GM18508 (cell line): ENCODE measurements around the gene PCED1B.
"Not testable (repeated sequence)": the region's sequence is repeated elsewhere in the genome, so short reads cannot be mapped to it uniquely, and the experiment has no call there.

Experiments
- ATAC-seq: cut with Tn5 transposase; IDR thresholded peaks from one replicate; pipeline ENCODE4 v1.9.1; 2021; ENCODE audit warnings: moderate number of reproducible peaks; ENCODE audit not compliant: insufficient read depth, unreplicated experiment

The PCED1B gene

DNA sequence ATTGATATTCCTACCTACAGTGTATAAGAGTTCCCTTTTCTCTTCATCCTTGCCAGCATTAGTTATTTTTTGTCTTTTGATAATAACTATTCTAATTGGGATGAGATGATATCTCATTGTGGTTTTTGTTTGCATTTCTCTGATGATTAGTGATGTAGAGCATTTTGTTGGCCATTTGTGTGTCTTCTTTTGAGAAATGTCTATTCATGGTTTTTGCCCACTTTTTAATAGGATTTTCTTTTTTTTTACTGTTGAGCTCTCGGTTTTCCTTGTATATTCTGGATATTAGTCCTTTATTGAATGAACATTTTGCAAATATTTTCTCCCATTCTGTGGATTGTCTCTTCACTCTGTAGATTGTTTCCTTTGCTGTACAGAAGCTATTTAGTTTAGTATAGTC, 79.9 kb downstream of the PCED1B start:
- no peak for ATAC-seq

GRCh38 chr12:47160316-47161244, 81.2 kb downstream of the PCED1B start:
- no peak for ATAC-seq

DNA sequence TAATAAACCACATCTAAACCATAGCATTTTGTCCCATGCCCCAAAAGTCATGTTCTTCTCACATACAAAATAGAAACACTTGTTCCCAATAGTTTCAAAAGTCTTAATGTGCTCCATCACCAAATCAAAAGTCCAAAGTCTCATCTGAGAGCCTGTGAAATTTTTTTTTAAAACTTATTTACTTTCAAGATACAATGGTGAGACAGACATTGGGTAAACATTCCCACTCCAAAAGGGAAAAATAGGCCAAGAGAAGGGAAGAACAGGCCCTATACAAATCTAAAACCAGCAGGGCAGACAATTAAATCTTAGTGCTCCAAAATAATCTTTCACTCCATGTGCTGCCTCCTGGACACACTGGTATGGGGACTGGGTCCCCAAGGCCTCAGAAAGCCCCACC, 84.7 kb downstream of the PCED1B start:
- ATAC-seq = no peak

DNA sequence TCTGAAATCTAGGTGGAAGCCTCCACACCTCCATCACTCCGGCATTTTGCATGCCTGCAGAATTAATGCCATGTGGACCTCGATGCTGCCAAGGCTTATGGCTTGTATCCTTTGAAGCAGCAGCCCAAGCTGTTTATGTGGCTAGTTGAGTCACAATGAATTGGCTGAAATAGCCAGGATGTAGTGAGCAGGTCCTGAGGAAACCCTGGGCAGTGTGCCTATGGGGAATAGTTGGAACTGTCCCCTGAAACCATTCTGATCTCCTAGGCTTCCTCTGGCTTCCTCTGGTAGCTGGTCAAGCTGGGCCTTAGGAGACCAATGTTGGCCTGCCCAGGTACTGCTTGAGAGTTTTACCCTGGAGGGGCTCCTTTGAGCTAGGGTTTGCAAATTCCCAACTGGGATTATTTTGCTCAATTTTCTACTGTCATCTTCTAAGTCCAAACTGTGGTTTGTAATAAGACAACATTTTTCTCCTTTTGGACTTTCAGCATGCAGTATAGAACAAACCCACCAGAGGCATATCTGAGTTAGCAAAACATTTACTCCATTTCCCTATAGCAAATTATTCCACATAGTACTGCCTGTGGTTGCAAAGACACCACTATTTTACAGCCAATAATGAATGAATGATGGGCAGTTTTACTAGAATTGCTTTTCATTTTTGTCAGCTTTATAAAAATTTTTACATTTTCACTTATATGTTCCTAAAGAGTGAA, 85.5 kb downstream of the PCED1B start:
- ATAC-seq = no peak

DNA sequence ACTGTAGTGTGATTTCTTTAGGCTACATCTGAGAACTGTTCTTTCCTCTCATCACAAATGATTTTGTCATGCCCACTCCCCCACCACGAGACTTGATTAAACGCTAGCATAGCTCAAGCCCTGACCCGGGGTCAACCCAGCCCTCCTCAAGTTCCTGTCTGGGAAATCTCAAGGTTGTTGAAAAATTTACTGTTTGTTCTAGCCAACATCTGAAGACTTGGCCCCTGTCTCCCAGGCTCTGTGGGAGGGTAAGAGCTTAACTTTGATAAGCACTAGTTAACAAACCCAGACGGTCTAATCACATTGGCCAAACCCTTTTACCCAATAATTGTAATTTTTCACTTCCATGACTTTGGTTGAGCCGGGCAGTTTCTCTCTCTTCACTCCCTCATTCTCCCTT, 86.5 kb downstream of the PCED1B start:
- ATAC-seq = no peak

DNA sequence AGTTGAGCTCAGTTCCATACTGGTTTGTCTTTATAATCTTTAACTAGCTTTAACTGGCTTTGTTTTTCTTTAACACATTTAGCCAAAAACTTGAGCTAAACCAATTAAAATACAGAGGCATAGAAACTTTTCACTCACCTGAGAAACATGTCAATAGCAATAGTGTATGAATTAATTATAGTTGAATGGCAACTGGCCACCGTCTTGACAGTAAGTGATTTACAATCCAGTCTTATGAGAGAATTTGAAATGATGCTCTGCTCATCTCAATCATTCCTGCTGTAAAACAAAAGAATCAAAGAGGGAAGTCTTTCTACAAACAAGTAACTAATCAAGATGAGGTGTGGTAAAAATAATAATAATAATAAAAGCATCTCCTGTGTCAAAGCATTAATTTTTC, 86.9 kb downstream of the PCED1B start:
- no peak for ATAC-seq

DNA sequence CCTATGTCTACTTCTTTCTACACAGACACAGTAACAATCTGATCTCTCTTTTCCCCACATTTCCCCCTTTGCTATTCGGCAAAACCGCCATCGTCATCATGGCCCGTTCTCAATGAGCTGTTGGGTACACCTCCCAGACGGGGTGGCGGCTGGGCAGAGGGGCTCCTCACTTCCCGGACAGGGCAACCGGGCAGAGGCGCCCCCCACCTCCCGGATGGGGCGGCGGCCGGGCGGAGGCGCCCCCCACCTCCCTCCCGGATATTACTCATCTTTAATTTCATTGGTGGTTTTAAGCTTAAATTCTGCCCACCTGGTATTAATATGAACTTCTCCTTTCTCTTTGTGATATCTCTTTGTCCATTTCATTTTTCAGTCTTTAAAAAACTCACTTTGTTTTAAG, 90.9 kb downstream of the PCED1B start:
- ATAC-seq = not testable (repeated sequence)

DNA sequence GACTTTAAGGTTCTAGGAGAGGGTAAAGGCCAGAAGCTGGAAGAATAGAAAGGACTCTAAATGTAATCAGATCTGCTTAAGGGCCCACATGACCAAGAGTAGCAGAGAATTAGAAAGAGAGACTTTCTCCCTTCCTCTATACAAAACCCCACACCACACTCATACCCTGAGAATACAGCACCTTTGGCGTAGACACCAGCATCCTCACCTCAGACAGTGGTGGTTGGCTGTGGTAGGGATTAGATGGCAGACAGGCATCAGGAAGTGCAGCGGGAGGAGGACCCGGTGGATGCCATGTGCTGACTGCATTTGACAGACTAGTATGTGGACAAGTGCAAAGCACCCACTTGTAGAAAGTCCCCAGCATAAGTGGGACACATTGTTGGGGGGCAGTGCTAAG, 98.6 kb downstream of the PCED1B start:
- no peak for ATAC-seq

- ATAC-seq = not testable (repeated sequence)
Measured at GRCh38 chr12:47182164-47182938, 102.9 kb downstream of the PCED1B start.

DNA sequence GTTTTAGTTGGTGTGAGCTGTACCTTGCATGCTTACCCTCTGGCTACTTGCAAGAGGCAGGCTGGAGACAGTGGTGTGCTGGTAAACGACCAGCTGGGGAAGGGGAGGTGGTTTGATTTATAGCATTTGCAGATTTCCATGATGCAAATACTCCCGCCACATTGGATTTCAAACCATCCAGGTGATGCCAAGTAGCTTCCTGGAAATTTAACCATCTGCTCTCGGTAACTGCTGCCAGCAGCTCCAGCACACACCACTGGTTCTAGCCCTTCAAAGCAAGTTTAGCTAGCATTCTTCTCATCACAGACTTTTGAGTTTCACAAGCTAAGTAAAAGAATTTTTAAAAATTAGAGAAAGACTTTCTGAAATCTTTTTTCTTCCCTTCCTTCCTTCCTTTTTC, 104.8 kb downstream of the PCED1B start:
- no peak for ATAC-seq

- no peak for ATAC-seq
Measured at GRCh38 chr12:47184813-47185212, 105.4 kb downstream of the PCED1B start.

DNA sequence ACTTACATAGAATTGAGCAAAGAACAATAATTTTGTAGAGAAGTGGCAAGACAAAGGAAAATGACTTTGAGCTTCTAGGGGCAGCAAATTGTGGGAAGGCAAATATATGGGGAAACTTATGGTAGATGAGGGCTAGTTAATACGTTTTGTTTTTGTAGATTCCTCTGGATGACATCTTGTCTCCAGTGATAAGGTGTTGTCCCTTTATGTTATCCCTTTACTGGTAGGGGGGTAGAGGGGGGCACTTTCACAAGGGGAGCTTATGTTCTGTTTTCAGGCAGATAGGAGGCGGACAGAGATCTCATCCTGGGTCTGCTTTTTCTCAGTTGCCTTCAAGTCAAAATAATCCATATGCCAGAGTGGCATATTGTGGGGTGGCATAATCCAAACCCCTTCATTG, 106.8 kb downstream of the PCED1B start:
- no peak for ATAC-seq

- ATAC-seq = no peak
Measured at GRCh38 chr12:47188576-47189441, 109.4 kb downstream of the PCED1B start.

DNA sequence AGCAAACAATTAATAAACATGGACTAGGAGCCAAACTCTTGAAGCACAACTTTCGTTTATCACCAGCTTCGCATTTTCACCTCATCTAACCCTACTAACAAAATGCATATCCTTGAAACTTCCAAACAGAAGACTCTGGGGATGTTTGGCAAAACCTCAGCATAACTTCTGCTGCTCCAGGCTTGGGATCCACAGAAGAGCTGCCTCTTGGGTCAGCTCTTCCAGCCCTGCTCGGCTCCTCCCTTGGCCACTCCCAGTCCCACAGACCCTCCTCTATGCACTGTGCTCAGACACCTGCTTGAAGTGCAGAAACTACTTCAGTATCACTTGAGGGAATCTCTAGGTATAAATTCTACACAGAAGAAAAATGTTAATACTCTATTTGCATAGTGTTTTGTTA, 110.3 kb downstream of the PCED1B start:
- ATAC-seq = no peak

DNA sequence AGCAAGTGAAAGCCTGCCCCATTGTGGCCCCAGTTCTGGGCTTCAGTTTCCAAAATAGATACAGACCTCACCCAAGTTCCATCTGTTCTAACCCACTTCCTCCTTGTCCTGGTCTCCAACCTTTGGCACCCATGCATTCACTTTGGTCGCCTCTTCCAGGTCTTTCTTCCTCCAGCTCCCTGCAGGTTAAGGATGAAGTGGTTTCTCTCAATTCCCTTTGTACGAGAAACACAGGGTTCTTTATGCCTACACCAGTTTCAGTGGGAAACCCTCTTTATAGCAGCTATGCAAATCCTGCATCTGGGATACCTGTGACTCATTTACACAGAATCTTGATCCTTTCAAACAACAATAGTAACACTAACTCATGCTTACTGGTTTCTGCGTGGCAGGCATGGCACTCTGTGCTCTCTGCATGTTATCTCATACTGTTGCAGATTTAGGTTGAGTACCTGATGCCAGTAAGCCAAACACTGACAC, 110.9 kb downstream of the PCED1B start:
- no peak for ATAC-seq

- no peak for ATAC-seq
Measured at GRCh38 chr12:47190905-47191304, 111.5 kb downstream of the PCED1B start.

DNA sequence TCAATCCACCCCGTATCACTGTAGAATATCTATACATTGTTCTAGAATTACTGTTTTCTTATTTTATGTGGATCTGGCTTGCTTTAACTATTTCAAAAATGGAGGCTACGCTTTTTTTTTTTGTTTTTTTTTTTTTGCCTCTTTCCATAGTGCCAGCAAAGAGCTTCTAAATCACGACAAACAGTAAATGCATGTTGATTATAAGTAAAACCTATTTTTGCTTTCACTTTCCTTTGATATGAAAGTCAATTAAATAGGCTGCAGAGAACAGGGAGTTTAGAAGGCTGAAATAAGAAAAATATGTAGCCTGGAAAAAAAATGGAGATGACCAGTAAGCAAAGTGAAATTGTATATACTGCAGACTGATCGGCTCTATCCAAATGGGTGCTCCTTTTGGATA, 112.6 kb downstream of the PCED1B start:
- no peak for ATAC-seq

- no peak for ATAC-seq
Measured at GRCh38 chr12:47193066-47193465, 113.6 kb downstream of the PCED1B start.

GRCh38 chr12:47194501-47194900, 115.1 kb downstream of the PCED1B start:
- no peak for ATAC-seq

- ATAC-seq = no peak
Measured at GRCh38 chr12:47200446-47200845, 121.0 kb downstream of the PCED1B start.
